UCSD-AML1 (cell line): ENCODE measurements around the gene LCN6.
A peak's percentile ranks its signal among the peaks of the same experiment; 100 is the strongest.

Source experiments
- DNase-seq: peaks from one replicate; lab custom pipeline; 2025; ENCODE audit not compliant: unreplicated experiment; lab: John Stamatoyannopoulos, UW

Gene LCN6

DNA sequence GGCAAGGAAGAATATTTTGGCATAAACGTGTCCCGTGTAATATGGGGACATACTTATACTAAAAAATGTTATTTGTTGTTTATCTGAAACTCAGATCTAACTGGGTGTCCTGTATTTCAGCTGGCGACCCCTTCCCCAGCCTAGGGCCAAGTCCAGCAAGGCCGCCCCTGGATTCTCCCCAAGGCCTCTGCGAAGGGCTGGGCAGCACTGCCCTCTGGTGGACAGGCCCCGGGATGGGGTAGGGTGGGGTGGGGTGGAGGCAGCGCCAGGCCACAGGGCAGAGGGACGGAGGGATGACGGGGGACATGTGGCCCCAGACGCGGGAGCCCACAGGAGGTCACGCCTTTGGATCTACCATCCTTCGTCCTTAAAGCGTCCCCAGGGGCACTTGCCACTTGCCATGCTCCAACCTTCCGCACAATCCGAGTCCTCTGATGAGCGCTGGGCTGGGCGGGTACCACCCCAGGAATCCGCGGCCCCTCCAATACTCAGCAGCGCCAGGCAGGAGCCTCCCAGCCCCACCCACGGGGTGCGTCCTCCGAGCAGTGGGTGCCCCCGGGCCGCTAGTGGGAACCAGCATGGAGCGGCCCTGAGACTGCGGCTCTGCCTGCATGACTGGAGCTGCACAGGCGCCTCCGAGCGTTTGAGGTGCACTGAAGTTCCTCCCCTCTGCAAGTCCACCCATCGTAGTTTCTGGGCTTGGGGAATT is 54.0 kb downstream of the LCN6 start:
- DNase-seq, result peak; percentile 73
